OCI-LY3 (cell line): ENCODE results near the gene SLC15A1.

Experiments
- H2AFZ ChIP-seq: fragments of 200-600, 300-600 bp; shearing (Covaris generic); 2 replicates; pipeline ENCODE4 v1.6.0; 2014; ENCODE audit warnings: antibody characterized with exemption, low read depth, low read length
- H3K27ac ChIP-seq: fragments of 200-600, 300-600 bp; sonication (generic); 2 replicates; pipeline ENCODE4 v1.5.1; 2014; ENCODE audit warnings: mild to moderate bottlenecking, low read length, moderate library complexity, mixed read lengths
- H3K27me3 ChIP-seq: fragments of 200-600, 300-600 bp; sonication (generic); 2 replicates; pipeline ENCODE4 v1.6.1; 2014; ENCODE audit warnings: low read depth, low read length, mixed read lengths
- H3K36me3 ChIP-seq: fragments of 200-600, 300-600 bp; sonication (generic); replicated peaks from 2 replicates; pipeline ENCODE3; 2014; ENCODE audit warnings: low read depth, low read length, mixed read lengths
- H3K4me1 ChIP-seq: fragments of 300-600, 200-600 bp; sonication (generic); 2 replicates; pipeline ENCODE4 v1.6.1; 2014; ENCODE audit warnings: low read length, mixed read lengths
- H3K4me2 ChIP-seq: fragments of 200-600, 300-600 bp; sonication (generic); 2 replicates; pipeline ENCODE4 v1.6.1; 2014; ENCODE audit warnings: low read length, mixed read lengths
- H3K4me3 ChIP-seq: fragments of 300-600, 200-600 bp; sonication (generic); 2 replicates; pipeline ENCODE4 v1.5.1; 2014; ENCODE audit warnings: antibody characterized with exemption, mild to moderate bottlenecking, low read length, moderate library complexity
- H3K79me2 ChIP-seq: fragments of 300-600, 200-600 bp; shearing (Covaris generic); 2 replicates; pipeline ENCODE4 v1.6.1; 2014; ENCODE audit warnings: mild to moderate bottlenecking, low read length, mixed read lengths
- H3K9ac ChIP-seq: fragments of 300-600, 200-600 bp; shearing (Covaris generic); 2 replicates; pipeline ENCODE4 v1.6.0; 2014; ENCODE audit warnings: mild to moderate bottlenecking, low read length, moderate library complexity
- H3K9me3 ChIP-seq: fragments of 200-600, 300-600 bp; shearing (Covaris generic); 2 replicates; pipeline ENCODE4 v1.6.1; 2014; ENCODE audit warnings: low read length, mixed read lengths; ENCODE audit not compliant: insufficient read depth
- H4K20me1 ChIP-seq: fragments of 200-600, 300-600 bp; sonication (generic); 2 replicates; pipeline ENCODE4 v1.6.1; 2016; ENCODE audit warnings: low read length, mixed read lengths; ENCODE audit not compliant: insufficient read depth
- EZH2phosphoT487 ChIP-seq: fragments of 200-600 bp; shearing (Covaris generic); IDR thresholded peaks from 2 replicates; pipeline ENCODE4 v1.6.1; 2018; ENCODE audit warnings: antibody characterized with exemption, mixed run types, low read depth
- TF ChIP-seq, protein P1 (sequence below): fragments of 200-600, 300-600 bp; sonication (generic); IDR thresholded peaks from 2 replicates; pipeline ENCODE4 v1.5.1; 2014; ENCODE audit warnings: antibody characterized with exemption, low read length, low read depth

SLC15A1 gene

DNA sequence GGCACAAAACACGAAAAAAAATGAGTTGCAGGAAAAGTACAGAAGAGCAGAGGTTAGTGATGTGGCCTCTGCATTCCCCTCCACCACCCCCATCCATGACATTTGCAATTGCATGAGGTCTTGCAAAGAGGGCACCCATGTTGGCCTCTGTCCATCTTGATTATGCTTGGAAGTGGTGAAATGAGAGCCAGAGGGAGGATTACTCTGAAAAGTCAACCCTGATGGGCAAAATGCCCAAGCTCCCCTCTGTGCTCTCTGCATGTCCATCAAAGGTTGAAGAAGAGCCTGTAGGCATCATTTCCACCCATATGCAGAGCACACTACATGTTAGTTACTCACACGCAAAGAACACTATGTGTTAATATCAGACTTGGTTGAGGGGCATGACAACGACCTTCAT, 71.4 kb downstream of the SLC15A1 start:
- H3K79me2 ChIP-seq = no peaks in the 10 kb centered on the region
- H4K20me1 ChIP-seq = no peaks in the 10 kb centered on the region
- TF ChIP-seq, protein P1, sequence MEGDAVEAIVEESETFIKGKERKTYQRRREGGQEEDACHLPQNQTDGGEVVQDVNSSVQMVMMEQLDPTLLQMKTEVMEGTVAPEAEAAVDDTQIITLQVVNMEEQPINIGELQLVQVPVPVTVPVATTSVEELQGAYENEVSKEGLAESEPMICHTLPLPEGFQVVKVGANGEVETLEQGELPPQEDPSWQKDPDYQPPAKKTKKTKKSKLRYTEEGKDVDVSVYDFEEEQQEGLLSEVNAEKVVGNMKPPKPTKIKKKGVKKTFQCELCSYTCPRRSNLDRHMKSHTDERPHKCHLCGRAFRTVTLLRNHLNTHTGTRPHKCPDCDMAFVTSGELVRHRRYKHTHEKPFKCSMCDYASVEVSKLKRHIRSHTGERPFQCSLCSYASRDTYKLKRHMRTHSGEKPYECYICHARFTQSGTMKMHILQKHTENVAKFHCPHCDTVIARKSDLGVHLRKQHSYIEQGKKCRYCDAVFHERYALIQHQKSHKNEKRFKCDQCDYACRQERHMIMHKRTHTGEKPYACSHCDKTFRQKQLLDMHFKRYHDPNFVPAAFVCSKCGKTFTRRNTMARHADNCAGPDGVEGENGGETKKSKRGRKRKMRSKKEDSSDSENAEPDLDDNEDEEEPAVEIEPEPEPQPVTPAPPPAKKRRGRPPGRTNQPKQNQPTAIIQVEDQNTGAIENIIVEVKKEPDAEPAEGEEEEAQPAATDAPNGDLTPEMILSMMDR = no peak
- no peak for TF ChIP-seq EZH2phosphoT487
- peaks cover 35% of the 10 kb centered on the region for H3K27me3 ChIP-seq
- no peak overlapping the region for H2AFZ ChIP-seq
- H3K4me3 ChIP-seq = no peak overlapping the region
- no peaks in the 10 kb centered on the region for H3K9me3 ChIP-seq
- H3K4me2 ChIP-seq = no peak overlapping the region
- H3K27ac ChIP-seq = no peak overlapping the region
- H3K4me1 ChIP-seq = no peaks in the 10 kb centered on the region
- no peak overlapping the region for H3K9ac ChIP-seq
- H3K36me3 ChIP-seq = no peaks in the 10 kb centered on the region

DNA sequence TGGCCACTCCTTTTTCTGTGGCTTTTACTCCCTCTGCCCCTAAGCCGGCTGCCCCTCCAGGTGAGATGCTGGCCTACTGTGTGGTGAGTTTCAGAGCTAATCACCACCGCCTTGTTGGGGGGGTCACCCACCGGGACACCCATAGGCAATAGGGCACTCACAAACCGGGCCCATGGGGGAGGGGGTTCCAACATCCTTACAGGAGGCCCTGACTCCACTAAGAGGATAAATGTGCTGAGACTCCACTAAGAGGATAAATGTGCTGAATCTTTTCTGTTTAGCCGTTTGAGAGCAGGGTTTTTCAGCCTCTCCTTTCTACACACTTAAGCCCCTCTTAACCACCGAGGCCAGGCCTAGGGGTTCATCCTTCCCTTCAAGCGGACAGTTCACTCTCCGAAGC, 73.7 kb downstream of the SLC15A1 start:
- TF ChIP-seq EZH2phosphoT487 = no peak
- TF ChIP-seq, protein P1 = no peak
- Histone ChIP-seq H3K79me2 (no peaks in the 10 kb centered on the region), H3K4me3 (no peak overlapping the region), H3K4me2 (no peak overlapping the region), H4K20me1 (no peaks in the 10 kb centered on the region), H3K27ac (no peak overlapping the region), H3K27me3 (peaks cover 18% of the 10 kb centered on the region), H3K4me1 (peaks cover 8% of the 10 kb centered on the region), H3K9me3 (no peaks in the 10 kb centered on the region), H3K9ac (no peak overlapping the region), H3K36me3 (no peaks in the 10 kb centered on the region), H2AFZ (no peak overlapping the region)

DNA sequence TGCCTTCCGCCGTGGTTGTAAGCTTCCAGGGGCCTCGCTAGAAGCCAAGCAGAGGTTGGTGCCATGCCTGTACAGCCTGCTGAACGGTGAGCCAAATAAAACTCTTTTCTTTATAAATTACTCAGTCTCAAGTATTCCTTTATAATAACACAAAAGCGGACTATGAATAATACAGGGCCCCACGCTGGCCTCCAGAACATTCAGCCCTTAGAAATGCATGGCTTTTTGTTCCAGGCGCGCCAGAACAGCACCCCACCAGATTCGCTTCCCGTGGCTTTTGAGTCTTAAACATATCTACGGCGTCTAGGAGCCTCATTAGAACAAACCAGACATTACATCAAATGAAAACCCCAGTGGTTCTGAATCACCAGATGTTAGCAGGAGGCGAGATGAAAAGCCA, 75.1 kb downstream of the SLC15A1 start:
- Histone ChIP-seq H3K9ac (no peak overlapping the region), H3K9me3 (no peaks in the 10 kb centered on the region), H3K36me3 (no peaks in the 10 kb centered on the region), H3K27me3 (peaks cover 10% of the 10 kb centered on the region), H3K4me2 (no peak overlapping the region), H3K27ac (no peak overlapping the region), H2AFZ (no peak overlapping the region), H3K79me2 (no peaks in the 10 kb centered on the region), H3K4me3 (no peak overlapping the region), H3K4me1 (peaks cover 8% of the 10 kb centered on the region), H4K20me1 (no peaks in the 10 kb centered on the region)
- no peak for TF ChIP-seq EZH2phosphoT487
- TF ChIP-seq, protein P1 = no peak

DNA sequence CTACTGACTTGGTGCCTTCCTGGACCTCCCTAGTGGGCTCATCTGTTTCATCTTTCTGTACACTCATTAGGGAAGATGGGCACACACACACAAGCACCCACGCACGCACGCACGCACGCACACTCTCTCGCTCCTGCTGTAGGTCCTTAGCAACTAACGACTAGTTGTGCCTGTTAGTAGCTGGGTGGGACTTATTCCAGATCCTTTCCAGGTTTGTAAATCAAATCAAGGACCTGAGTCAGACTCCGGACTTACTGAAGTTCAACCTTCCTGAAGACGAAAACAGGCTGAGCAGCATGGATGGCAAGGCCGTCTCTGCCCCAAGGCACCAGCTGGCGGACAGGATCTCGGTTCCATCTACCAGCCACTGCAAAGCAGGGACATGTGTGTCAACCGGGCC, 76.2 kb downstream of the SLC15A1 start:
- H3K4me2 ChIP-seq = no peak overlapping the region
- H3K4me3 ChIP-seq = no peak overlapping the region
- no peaks in the 10 kb centered on the region for H3K36me3 ChIP-seq
- H3K9ac ChIP-seq = no peak overlapping the region
- H3K27ac ChIP-seq = no peak overlapping the region
- peaks cover 20% of the 10 kb centered on the region for H3K27me3 ChIP-seq
- H4K20me1 ChIP-seq = no peaks in the 10 kb centered on the region
- H2AFZ ChIP-seq = no peak overlapping the region
- H3K4me1 ChIP-seq = peaks cover 8% of the 10 kb centered on the region
- H3K79me2 ChIP-seq = no peaks in the 10 kb centered on the region
- H3K9me3 ChIP-seq = no peaks in the 10 kb centered on the region
- TF ChIP-seq EZH2phosphoT487 = no peak
- TF ChIP-seq, protein P1 = no peak
